ENCODE measurements around the gene ATP1B4. TPM values are rescaled to one million over a fixed set of nuclear protein-coding genes. Genes with fewer than 3 reads are reported as not detected.
A peak's percentile ranks its signal among the peaks of the same experiment; 100 is the strongest.

Gene ATP1B4
- total RNA-seq, 1 donor: not detected

GRCh38 chrX:120365320-120365719 is 3.4 kb downstream of the ATP1B4 start:
- TF ChIP-seq CTCF (IDR thresholded peaks at IDR 0.05; ENCODE audit: extremely low read depth, low read depth, low read length): peak; percentile 48
- peaks cover 3% of the 10 kb centered on the region for H3K27me3 ChIP-seq (ENCODE audit: insufficient read depth, low read length)
- H2AFZ ChIP-seq (ENCODE audit: low read length): no peak overlapping the region
- H3K79me2 ChIP-seq (ENCODE audit: insufficient read depth, low read length): no peaks in the 10 kb centered on the region
- no peak overlapping the region for H3K4me2 ChIP-seq (ENCODE audit: insufficient read depth, low read length)
- no peaks in the 10 kb centered on the region for H3K4me1 ChIP-seq (ENCODE audit: insufficient read depth, low read length)
- no peaks in the 10 kb centered on the region for H4K20me1 ChIP-seq (ENCODE audit: insufficient read depth, low read length)
- no peak for DNase-seq (ENCODE audit: insufficient read length, low spot score, missing footprints)
- no peaks in the 10 kb centered on the region for H3K36me3 ChIP-seq (ENCODE audit: insufficient read depth, low read length)
- no peak overlapping the region for H3K27ac ChIP-seq (ENCODE audit: low read depth, low read length)
- no peaks in the 10 kb centered on the region for H3K9me3 ChIP-seq (ENCODE audit: low read depth, low read length)
- no peak overlapping the region for H3K4me3 ChIP-seq (ENCODE audit: insufficient read depth, low read length)

GRCh38 chrX:120365968-120366367 is 4.1 kb downstream of the ATP1B4 start:
- no peak for TF ChIP-seq CTCF (IDR thresholded peaks at IDR 0.05; ENCODE audit: extremely low read depth, low read depth, low read length)
- no peaks in the 10 kb centered on the region for H3K4me1 ChIP-seq (ENCODE audit: insufficient read depth, low read length)
- no peak overlapping the region for H3K27ac ChIP-seq (ENCODE audit: low read depth, low read length)
- no peaks in the 10 kb centered on the region for H3K79me2 ChIP-seq (ENCODE audit: insufficient read depth, low read length)
- H3K4me3 ChIP-seq (ENCODE audit: insufficient read depth, low read length): no peak overlapping the region
- no peak for DNase-seq (ENCODE audit: insufficient read length, low spot score, missing footprints)
- H3K36me3 ChIP-seq (ENCODE audit: insufficient read depth, low read length): no peaks in the 10 kb centered on the region
- no peak overlapping the region for H2AFZ ChIP-seq (ENCODE audit: low read length)
- H3K9me3 ChIP-seq (ENCODE audit: low read depth, low read length): no peaks in the 10 kb centered on the region
- H3K4me2 ChIP-seq (ENCODE audit: insufficient read depth, low read length): no peak overlapping the region
- no peaks in the 10 kb centered on the region for H4K20me1 ChIP-seq (ENCODE audit: insufficient read depth, low read length)
- H3K27me3 ChIP-seq (ENCODE audit: insufficient read depth, low read length): peaks cover 3% of the 10 kb centered on the region

GRCh38 chrX:120366794-120367193 is 4.9 kb downstream of the ATP1B4 start:
- Histone ChIP-seq H3K27me3 (ENCODE audit: insufficient read depth, low read length) (peaks cover 6% of the 10 kb centered on the region), H3K4me3 (ENCODE audit: insufficient read depth, low read length) (no peak overlapping the region), H3K27ac (ENCODE audit: low read depth, low read length) (no peak overlapping the region), H3K79me2 (ENCODE audit: insufficient read depth, low read length) (no peaks in the 10 kb centered on the region), H3K4me1 (ENCODE audit: insufficient read depth, low read length) (no peaks in the 10 kb centered on the region), H3K36me3 (ENCODE audit: insufficient read depth, low read length) (no peaks in the 10 kb centered on the region), H3K4me2 (ENCODE audit: insufficient read depth, low read length) (no peak overlapping the region), H4K20me1 (ENCODE audit: insufficient read depth, low read length) (no peaks in the 10 kb centered on the region), H3K9me3 (ENCODE audit: low read depth, low read length) (no peaks in the 10 kb centered on the region), H2AFZ (ENCODE audit: low read length) (no peak overlapping the region)
- TF ChIP-seq CTCF (IDR thresholded peaks at IDR 0.05; ENCODE audit: extremely low read depth, low read depth, low read length): no peak
- no peak for DNase-seq (ENCODE audit: insufficient read length, low spot score, missing footprints)

GRCh38 chrX:120367402-120368109 is 5.7 kb downstream of the ATP1B4 start:
- TF ChIP-seq CTCF (IDR thresholded peaks at IDR 0.05; ENCODE audit: extremely low read depth, low read depth, low read length): no peak
- no peak overlapping the region for H2AFZ ChIP-seq (ENCODE audit: low read length)
- H3K79me2 ChIP-seq (ENCODE audit: insufficient read depth, low read length): no peaks in the 10 kb centered on the region
- H3K4me1 ChIP-seq (ENCODE audit: insufficient read depth, low read length): peaks cover under 1% of the 10 kb centered on the region
- H4K20me1 ChIP-seq (ENCODE audit: insufficient read depth, low read length): no peaks in the 10 kb centered on the region
- no peak overlapping the region for H3K4me3 ChIP-seq (ENCODE audit: insufficient read depth, low read length)
- H3K27me3 ChIP-seq (ENCODE audit: insufficient read depth, low read length): peaks cover 6% of the 10 kb centered on the region
- no peak for DNase-seq (ENCODE audit: insufficient read length, low spot score, missing footprints)
- H3K9me3 ChIP-seq (ENCODE audit: low read depth, low read length): no peaks in the 10 kb centered on the region
- no peaks in the 10 kb centered on the region for H3K36me3 ChIP-seq (ENCODE audit: insufficient read depth, low read length)
- H3K4me2 ChIP-seq (ENCODE audit: insufficient read depth, low read length): no peak overlapping the region
- H3K27ac ChIP-seq (ENCODE audit: low read depth, low read length): no peak overlapping the region

Measured in osteoblast (primary cell).